Gastroesophageal sphincter (tissue), 4 donors: ENCODE measurements around the gene CMSS1. TPM values are rescaled to one million over a fixed set of nuclear protein-coding genes. Genes with fewer than 3 reads are reported as not detected.
A peak's percentile ranks its signal among the peaks of the same experiment; 100 is the strongest.

ENCODE experiments used
- ATAC-seq: fragments of 150-250 bp; one replicate; pipeline ENCODE4 v1.9.1; 2016; ENCODE audit warnings: mild to moderate bottlenecking, moderate library complexity
- H3K27ac ChIP-seq, 4 donors: fragments of 200-600 bp; sonication (generic) in 3 of 4; 1 replicate in 3 of 4; 2 replicates in 1 of 4; pipeline ENCODE4 v1.5.1; 2016 to 2019
- H3K27me3 ChIP-seq: fragments of 200-600 bp; sonication (generic); one replicate; pipeline ENCODE4 v1.5.1; 2019
- H3K36me3 ChIP-seq, 2 donors: fragments of 200-600 bp; sonication (generic); one replicate each; pipeline ENCODE4 v1.5.1; 2019; ENCODE audit warnings: control low read depth in 1 of 2
- H3K4me1 ChIP-seq, 3 donors: fragments of 200-600 bp; sonication (generic); 1 replicate in 2 of 3; 2 replicates in 1 of 3; pipeline ENCODE4 v1.5.1; 2016 to 2019; ENCODE audit warnings: control low read depth in 2 of 3
- H3K4me3 ChIP-seq, 2 donors: fragments of 200-600 bp; sonication (generic); one replicate each; pipeline ENCODE4 v1.5.1; 2019; ENCODE audit warnings: mild to moderate bottlenecking in 1 of 2, moderate library complexity in 1 of 2
- H3K9me3 ChIP-seq, 3 donors: fragments of 200-600 bp; sonication (generic); one replicate each; pipeline ENCODE4 v1.5.1; 2017 to 2019; ENCODE audit warnings: control low read depth in 2 of 3
- EP300 ChIP-seq: sonication (generic); formaldehyde crosslinking; IDR thresholded peaks from one replicate; pipeline ENCODE4 v1.6.1; 2017; ENCODE audit warnings: antibody characterized with exemption, mild to moderate bottlenecking
- POLR2A ChIP-seq, 2 donors: fragments of 450-650 bp; IDR thresholded peaks; one replicate each; pipeline ENCODE4 v1.6.1; 2017; ENCODE audit warnings: antibody characterized with exemption in 2 of 2, mild to moderate bottlenecking in 2 of 2, moderate library complexity in 1 of 2
- POLR2AphosphoS5 ChIP-seq: sonication (generic); formaldehyde crosslinking; IDR thresholded peaks from one replicate; pipeline ENCODE4 v1.6.1; 2017; ENCODE audit warnings: antibody characterized with exemption
- WGBS, 2 donors: methylation state at CpG; one replicate each; pipeline ENCODE4 v1.1.5; 2018; ENCODE audit warnings: low coverage in 1 of 2; 5-methylcytosine and 5-hydroxymethylcytosine counted together
- total RNA-seq, 4 donors: library from RNA; depleted of rRNA; stranded (reverse); fragments of >200 nt; gene quantifications; one replicate each; pipeline ENCODE4 v1.1.0, GENCODE V29; 2016
- TF ChIP-seq, protein P1 (sequence below), 4 experiments: fragments of 200-600 bp in 2 of 4; fragments of 450-650 bp in 2 of 4; sonication (generic) in 1 of 4; IDR thresholded peaks; one replicate each; pipeline ENCODE4 v1.5.1; 2017 to 2019; ENCODE audit warnings: antibody characterized with exemption in 4 of 4, mild to moderate bottlenecking in 2 of 4, moderate library complexity in 2 of 4

The CMSS1 gene
- total RNA-seq, 4 donors from 2014 or later: 15.2 to 20.8 (median 16.6) TPM

DNA sequence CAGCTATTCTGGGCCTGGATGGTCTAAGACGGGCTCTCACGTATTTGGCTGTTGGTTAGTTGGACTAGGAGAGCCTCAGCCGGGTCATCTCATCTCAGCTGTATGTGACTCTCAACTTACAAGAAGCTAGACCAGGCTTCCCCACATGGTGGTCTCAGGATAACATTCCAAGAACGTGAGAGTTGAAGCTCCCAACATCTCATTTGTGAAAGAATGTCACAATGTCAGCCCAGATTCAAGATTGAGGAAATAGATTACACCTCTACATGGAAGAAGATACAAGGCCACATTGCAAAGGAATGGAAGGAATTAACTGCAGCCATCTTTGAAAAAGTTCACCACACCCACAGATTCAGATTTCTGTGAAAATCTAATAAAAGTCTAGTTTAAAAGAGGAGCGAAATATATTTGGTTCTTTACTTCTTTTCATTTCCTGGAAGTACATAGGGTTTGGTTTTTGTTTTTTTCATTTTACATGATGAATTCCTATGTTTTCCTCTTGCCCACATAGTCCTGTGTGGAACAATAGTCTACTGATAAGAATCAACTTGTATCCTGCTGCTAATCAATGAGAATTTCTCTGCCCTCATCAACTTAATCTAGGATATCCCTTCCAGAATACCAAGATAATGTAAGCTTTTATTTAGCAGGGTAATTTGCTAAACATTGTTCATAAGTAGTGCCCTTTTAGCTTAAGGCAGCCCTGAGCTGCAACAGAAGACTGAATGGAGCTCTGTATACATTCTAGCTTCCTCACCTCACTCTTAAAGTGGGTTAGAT, 116.5 kb downstream of the CMSS1 start:
- no peaks in the 10 kb centered on the region for H3K36me3 ChIP-seq
- TF ChIP-seq, protein P1, sequence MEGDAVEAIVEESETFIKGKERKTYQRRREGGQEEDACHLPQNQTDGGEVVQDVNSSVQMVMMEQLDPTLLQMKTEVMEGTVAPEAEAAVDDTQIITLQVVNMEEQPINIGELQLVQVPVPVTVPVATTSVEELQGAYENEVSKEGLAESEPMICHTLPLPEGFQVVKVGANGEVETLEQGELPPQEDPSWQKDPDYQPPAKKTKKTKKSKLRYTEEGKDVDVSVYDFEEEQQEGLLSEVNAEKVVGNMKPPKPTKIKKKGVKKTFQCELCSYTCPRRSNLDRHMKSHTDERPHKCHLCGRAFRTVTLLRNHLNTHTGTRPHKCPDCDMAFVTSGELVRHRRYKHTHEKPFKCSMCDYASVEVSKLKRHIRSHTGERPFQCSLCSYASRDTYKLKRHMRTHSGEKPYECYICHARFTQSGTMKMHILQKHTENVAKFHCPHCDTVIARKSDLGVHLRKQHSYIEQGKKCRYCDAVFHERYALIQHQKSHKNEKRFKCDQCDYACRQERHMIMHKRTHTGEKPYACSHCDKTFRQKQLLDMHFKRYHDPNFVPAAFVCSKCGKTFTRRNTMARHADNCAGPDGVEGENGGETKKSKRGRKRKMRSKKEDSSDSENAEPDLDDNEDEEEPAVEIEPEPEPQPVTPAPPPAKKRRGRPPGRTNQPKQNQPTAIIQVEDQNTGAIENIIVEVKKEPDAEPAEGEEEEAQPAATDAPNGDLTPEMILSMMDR (IDR thresholded peaks at IDR 0.05): no peak
- no peak for TF ChIP-seq POLR2A (IDR thresholded peaks at IDR 0.05)
- no peak for TF ChIP-seq POLR2AphosphoS5
- TF ChIP-seq EP300: no peak
- H3K9me3 ChIP-seq: no peaks in the 10 kb centered on the region
- H3K4me1 ChIP-seq: peaks cover 20 to 76% (median 22%) of the 10 kb centered on the region in 3 donors
- WGBS, 2 donors: 87 to 91% methylated on average over 1 to 2 of the region's 5 CpGs
- ATAC-seq: no peak
- H3K27ac ChIP-seq: peak overlapping the region in 1 of 4 donors; percentile 70
- no peaks in the 10 kb centered on the region for H3K27me3 ChIP-seq
- no peak overlapping the region for H3K4me3 ChIP-seq

DNA sequence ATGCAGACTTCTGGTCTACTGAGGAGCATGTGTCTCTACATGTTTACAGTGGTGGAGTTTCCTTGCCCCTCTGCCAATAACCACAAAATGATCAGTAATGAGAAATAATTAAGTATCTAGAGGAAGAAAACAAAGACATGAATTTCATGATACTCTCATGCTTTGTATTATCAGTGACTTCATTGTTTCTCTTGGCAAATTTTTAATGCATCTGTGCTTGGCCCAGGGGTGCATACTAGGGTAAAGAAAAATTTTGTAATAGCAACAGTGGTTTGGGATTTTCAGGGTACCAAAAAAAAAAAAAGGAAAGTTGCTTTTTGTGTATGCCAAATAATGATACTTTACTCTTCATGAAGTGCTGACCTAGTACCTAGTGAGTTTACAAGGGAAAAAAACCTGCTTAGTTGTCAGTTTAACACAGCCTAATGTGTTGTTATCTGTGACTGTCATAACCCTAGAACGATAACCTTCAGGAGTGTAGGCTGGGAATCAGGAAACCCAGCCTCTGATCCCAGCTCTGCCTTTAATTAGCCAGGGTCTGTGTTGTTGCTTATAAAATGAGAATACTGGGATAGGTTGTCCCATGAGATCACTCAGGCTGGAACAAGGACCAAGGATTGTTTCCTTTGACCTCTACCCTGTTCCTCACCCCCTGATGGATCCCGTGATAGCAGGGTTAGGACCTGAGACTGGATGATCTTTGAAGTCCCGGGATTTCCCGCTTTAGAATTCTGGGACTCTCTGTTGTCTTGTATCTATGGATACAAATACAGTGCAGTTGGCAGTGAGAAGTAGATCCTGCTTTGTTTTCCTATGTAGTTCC, 117.5 kb downstream of the CMSS1 start:
- peak; percentile 56 for ATAC-seq
- Histone ChIP-seq H3K4me3 (no peak overlapping the region), H3K4me1 (peaks cover 17 to 76% (median 23%) of the 10 kb centered on the region in 3 donors), H3K27me3 (no peaks in the 10 kb centered on the region), H3K27ac (peak overlapping the region; percentile 39 to 71 (median 60)), H3K9me3 (no peaks in the 10 kb centered on the region), H3K36me3 (no peaks in the 10 kb centered on the region)
- WGBS, 2 donors: 8 to 11% methylated on average over 3 to 4 of the region's 4 CpGs
- TF ChIP-seq POLR2AphosphoS5 (peak; percentile 3), POLR2A (IDR thresholded peaks at IDR 0.05) (no peak)

DNA sequence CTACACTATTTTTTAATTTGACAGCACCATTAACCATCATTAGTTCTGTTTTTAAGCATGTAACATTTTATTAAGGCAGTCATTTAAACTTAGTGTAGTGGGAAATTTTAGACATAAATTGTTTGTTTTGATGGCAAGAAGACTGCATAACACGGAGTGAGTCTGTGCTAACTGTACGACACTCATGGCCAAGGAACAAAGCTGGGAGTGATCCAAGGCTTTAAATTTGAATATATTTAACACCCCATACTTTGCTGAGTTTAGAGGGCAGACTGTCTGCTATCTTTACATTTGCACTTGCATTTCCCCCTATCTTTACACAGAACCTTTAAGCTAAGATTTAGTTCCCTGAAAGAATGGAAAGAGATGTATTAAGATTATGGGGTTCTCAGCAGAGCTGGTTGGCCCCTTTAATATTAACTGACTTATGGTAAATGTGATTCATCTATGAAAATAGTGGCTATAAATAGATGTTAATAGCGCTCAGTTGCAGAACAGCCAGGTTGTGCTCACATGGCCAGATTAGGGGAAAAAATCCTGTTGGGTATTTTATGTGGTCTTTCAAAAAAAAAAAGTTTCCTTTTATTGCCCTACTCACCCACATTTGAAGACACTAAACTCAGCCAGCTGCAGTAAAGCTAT, 120.7 kb downstream of the CMSS1 start:
- Histone ChIP-seq H3K4me1 (peaks cover 11 to 77% (median 13%) of the 10 kb centered on the region in 3 donors), H3K4me3 (no peak overlapping the region), H3K9me3 (no peaks in the 10 kb centered on the region), H3K36me3 (no peaks in the 10 kb centered on the region), H3K27me3 (no peaks in the 10 kb centered on the region), H3K27ac (peak overlapping the region; percentile 24 to 75 (median 60))
- ATAC-seq: no peak
- TF ChIP-seq EP300 (no peak), POLR2AphosphoS5 (peak; percentile 52), POLR2A (IDR thresholded peaks at IDR 0.05) (no peak)
- TF ChIP-seq, protein P1 (IDR thresholded peaks at IDR 0.05): no peak
- WGBS, 2 donors: 13 to 14% methylated on average over 1 to 3 of the region's 3 CpGs

DNA sequence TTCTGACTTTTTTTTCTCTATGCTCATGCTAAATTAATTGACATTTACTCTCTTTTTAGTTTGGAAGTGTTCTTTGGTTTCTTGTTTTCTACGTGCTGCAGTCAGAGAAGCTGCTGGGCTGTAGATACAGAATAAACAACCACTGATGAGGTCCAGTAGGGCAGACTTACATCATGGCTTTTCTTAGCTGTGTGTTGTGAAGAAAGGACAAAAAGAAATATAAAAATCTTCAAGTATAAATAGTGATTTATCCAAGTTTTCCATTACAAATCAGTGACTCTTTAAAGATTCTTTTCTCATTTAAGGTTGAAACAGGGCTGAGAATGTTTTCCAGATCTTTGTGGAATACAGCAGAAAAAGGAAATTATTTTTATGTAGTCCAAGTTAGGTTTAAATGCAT, 122.2 kb downstream of the CMSS1 start:
- no peaks in the 10 kb centered on the region for H3K9me3 ChIP-seq
- 27 to 29% methylated on average over 1 of the region's 1 CpG for WGBS, 2 donors
- H3K4me3 ChIP-seq: no peak overlapping the region
- no peak for TF ChIP-seq POLR2A (IDR thresholded peaks at IDR 0.05)
- TF ChIP-seq POLR2AphosphoS5: no peak
- H3K36me3 ChIP-seq: no peaks in the 10 kb centered on the region
- peaks cover 15 to 84% (median 17%) of the 10 kb centered on the region in 3 donors for H3K4me1 ChIP-seq
- ATAC-seq: no peak
- no peaks in the 10 kb centered on the region for H3K27me3 ChIP-seq
- H3K27ac ChIP-seq: peak overlapping the region; percentile 43 to 75 (median 60)

DNA sequence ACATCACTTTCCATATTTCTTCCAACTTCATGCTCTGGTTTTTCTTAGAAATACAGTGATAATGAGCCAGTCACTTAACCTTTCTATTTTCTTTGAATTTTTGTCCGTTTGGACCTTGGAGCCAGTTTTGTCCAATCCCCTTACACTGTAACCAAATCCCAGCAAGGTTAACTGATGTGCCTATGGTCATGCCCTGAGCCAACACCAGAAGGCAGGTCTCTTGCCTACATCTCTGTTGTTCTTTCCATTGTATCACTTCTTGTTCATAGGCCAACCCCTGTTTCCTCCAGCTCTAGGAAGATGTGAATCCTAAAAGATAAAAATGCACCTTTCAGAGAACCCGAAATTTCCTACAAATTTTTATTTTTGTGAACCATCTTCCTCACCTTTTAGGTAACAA, 122.7 kb downstream of the CMSS1 start:
- TF ChIP-seq EP300: no peak
- TF ChIP-seq POLR2AphosphoS5: no peak
- TF ChIP-seq, protein P1 (IDR thresholded peaks at IDR 0.05): no peak
- no peak for TF ChIP-seq POLR2A (IDR thresholded peaks at IDR 0.05)
- Histone ChIP-seq H3K9me3 (no peaks in the 10 kb centered on the region), H3K27ac (peak overlapping the region in 3 of 4 donors; percentile 43 to 75 (median 62)), H3K27me3 (no peaks in the 10 kb centered on the region), H3K4me1 (peaks cover 16 to 84% (median 20%) of the 10 kb centered on the region in 3 donors), H3K36me3 (no peaks in the 10 kb centered on the region), H3K4me3 (no peak overlapping the region)
- WGBS, 2 donors: 56 to 73% methylated on average over 2 of the region's 2 CpGs
- no peak for ATAC-seq
